IPS-18a (cell line): ENCODE results near the gene CMKLR1.

Experiments used
- H3K27ac ChIP-seq: one replicate; pipeline ENCODE4 v1.5.1; 2013; ENCODE audit warnings: low read length
- H3K27me3 ChIP-seq: one replicate; pipeline ENCODE4 v1.6.1; 2013; ENCODE audit warnings: mild to moderate bottlenecking, low read length; ENCODE audit not compliant: control insufficient read depth, insufficient read depth
- H3K36me3 ChIP-seq: one replicate; pipeline ENCODE4 v1.6.1; 2013; ENCODE audit warnings: low read depth, low read length; ENCODE audit not compliant: control insufficient read depth
- H3K4me1 ChIP-seq: one replicate; pipeline ENCODE4 v1.6.1; 2013; ENCODE audit warnings: low read depth, low read length; ENCODE audit not compliant: control insufficient read depth
- H3K4me3 ChIP-seq: one replicate; pipeline ENCODE4 v1.5.1; 2013; ENCODE audit warnings: low read length
- H3K9ac ChIP-seq: one replicate; pipeline ENCODE4 v1.6.1; 2013; ENCODE audit warnings: mild to moderate bottlenecking, low read length, moderate library complexity
- H3K9me3 ChIP-seq: one replicate; pipeline ENCODE4 v1.6.1; 2013; ENCODE audit warnings: low read depth, low read length; ENCODE audit not compliant: control insufficient read depth

CMKLR1 gene

GRCh38 chr12:108338915-108339657 is at the start of gene CMKLR1:
CMKLR1 (minus strand) TSS chr12:108339311; CDS start chr12:108293591, 45,720 bp downstream.
- Histone ChIP-seq H3K27ac (no peak within 1 kb of the TSS), H3K9ac (no peak within 1 kb of the TSS), H3K27me3 (no peaks in the 10 kb centered on the region), H3K9me3 (no peaks in the 10 kb centered on the region), H3K4me3 (no peak within 1 kb of the TSS), H3K4me1 (peaks cover 7% of the 10 kb centered on the region), H3K36me3 (no peaks in the 10 kb centered on the region)

- Histone ChIP-seq H3K27ac (no peak overlapping the region), H3K9me3 (no peaks in the 10 kb centered on the region), H3K27me3 (no peaks in the 10 kb centered on the region), H3K9ac (no peak overlapping the region), H3K4me1 (peaks cover 11% of the 10 kb centered on the region), H3K36me3 (no peaks in the 10 kb centered on the region), H3K4me3 (no peak overlapping the region)
Observed at GRCh38 chr12:108387771-108388170, 48.7 kb upstream of the CMKLR1 start.

GRCh38 chr12:108386709-108387360 is 47.7 kb upstream of the CMKLR1 start:
- Histone ChIP-seq H3K27me3 (no peaks in the 10 kb centered on the region), H3K27ac (no peak overlapping the region)

GRCh38 chr12:108382437-108382801 is 43.3 kb upstream of the CMKLR1 start:
- H3K27ac ChIP-seq = no peak overlapping the region
- peaks cover 2% of the 10 kb centered on the region for H3K4me1 ChIP-seq
- no peaks in the 10 kb centered on the region for H3K9me3 ChIP-seq
- no peak overlapping the region for H3K9ac ChIP-seq
- H3K4me3 ChIP-seq = no peak overlapping the region
- no peaks in the 10 kb centered on the region for H3K36me3 ChIP-seq
- no peaks in the 10 kb centered on the region for H3K27me3 ChIP-seq

More at GRCh38 chr12:108386709-108387360, 47.7 kb upstream of the CMKLR1 start:
- H3K36me3 ChIP-seq = no peaks in the 10 kb centered on the region
- H3K9me3 ChIP-seq = no peaks in the 10 kb centered on the region
- no peak overlapping the region for H3K9ac ChIP-seq
- H3K4me3 ChIP-seq = no peak overlapping the region
- H3K4me1 ChIP-seq = peaks cover 13% of the 10 kb centered on the region

- H3K9me3 ChIP-seq = no peaks in the 10 kb centered on the region
- no peak overlapping the region for H3K9ac ChIP-seq
- H3K4me1 ChIP-seq = peaks cover 2% of the 10 kb centered on the region
- no peak overlapping the region for H3K27ac ChIP-seq
- no peaks in the 10 kb centered on the region for H3K27me3 ChIP-seq
- no peaks in the 10 kb centered on the region for H3K36me3 ChIP-seq
- H3K4me3 ChIP-seq = no peak overlapping the region
Observed at GRCh38 chr12:108381787-108382436, 42.8 kb upstream of the CMKLR1 start.

- Histone ChIP-seq H3K27ac (no peak overlapping the region), H3K4me3 (no peak overlapping the region), H3K9me3 (peaks cover 6% of the 10 kb centered on the region), H3K4me1 (peaks cover 2% of the 10 kb centered on the region), H3K36me3 (no peaks in the 10 kb centered on the region), H3K27me3 (no peaks in the 10 kb centered on the region), H3K9ac (no peak overlapping the region)
Observed at GRCh38 chr12:108380382-108380781, 41.3 kb upstream of the CMKLR1 start.

GRCh38 chr12:108379823-108380222 is 40.7 kb upstream of the CMKLR1 start:
- H3K27ac ChIP-seq = no peak overlapping the region
- H3K4me1 ChIP-seq = peaks cover 2% of the 10 kb centered on the region
- H3K4me3 ChIP-seq = no peak overlapping the region
- H3K9ac ChIP-seq = no peak overlapping the region
- H3K36me3 ChIP-seq = no peaks in the 10 kb centered on the region
- peaks cover 6% of the 10 kb centered on the region for H3K9me3 ChIP-seq
- no peaks in the 10 kb centered on the region for H3K27me3 ChIP-seq

GRCh38 chr12:108378926-108379325 is 39.8 kb upstream of the CMKLR1 start:
- no peak overlapping the region for H3K9ac ChIP-seq
- no peaks in the 10 kb centered on the region for H3K27me3 ChIP-seq
- no peak overlapping the region for H3K4me3 ChIP-seq
- no peak overlapping the region for H3K27ac ChIP-seq
- peaks cover 8% of the 10 kb centered on the region for H3K9me3 ChIP-seq
- H3K4me1 ChIP-seq = peaks cover 2% of the 10 kb centered on the region
- H3K36me3 ChIP-seq = no peaks in the 10 kb centered on the region

- Histone ChIP-seq H3K9ac (no peak overlapping the region), H3K27me3 (no peaks in the 10 kb centered on the region), H3K36me3 (no peaks in the 10 kb centered on the region), H3K9me3 (peaks cover 13% of the 10 kb centered on the region), H3K27ac (no peak overlapping the region), H3K4me3 (no peak overlapping the region), H3K4me1 (peaks cover under 1% of the 10 kb centered on the region)
Observed at GRCh38 chr12:108377260-108377659, 38.1 kb upstream of the CMKLR1 start.

- no peaks in the 10 kb centered on the region for H3K36me3 ChIP-seq
- H3K4me1 ChIP-seq = no peaks in the 10 kb centered on the region
- peaks cover 13% of the 10 kb centered on the region for H3K9me3 ChIP-seq
- H3K27me3 ChIP-seq = no peaks in the 10 kb centered on the region
- no peak overlapping the region for H3K9ac ChIP-seq
- no peak overlapping the region for H3K4me3 ChIP-seq
- no peak overlapping the region for H3K27ac ChIP-seq
Observed at GRCh38 chr12:108375986-108376663, 37.0 kb upstream of the CMKLR1 start.

- H3K4me1 ChIP-seq = no peaks in the 10 kb centered on the region
- H3K36me3 ChIP-seq = no peaks in the 10 kb centered on the region
- H3K27ac ChIP-seq = no peak overlapping the region
- H3K9me3 ChIP-seq = peaks cover 13% of the 10 kb centered on the region
- H3K9ac ChIP-seq = no peak overlapping the region
- no peaks in the 10 kb centered on the region for H3K27me3 ChIP-seq
- no peak overlapping the region for H3K4me3 ChIP-seq
Observed at GRCh38 chr12:108374596-108375320, 35.6 kb upstream of the CMKLR1 start.
